T-helper 1 cell treated with Interleukin-12 subunit alpha and Interleukin-12 subunit beta and Interleukin-4 antibody, amounts not matched to agents 30 ng/mL and 1 ng/mL, for 36 hours (primary cell): ENCODE results near the gene ARL14EP. TPM values are rescaled to one million over a fixed set of nuclear protein-coding genes. Genes with fewer than 3 reads are reported as not detected.

Source experiments
- intact Hi-C: fragments of 100-400 bp; cut with micrococcal nuclease; formaldehyde crosslinking; loops from one replicate; pipeline ENCODE4 v1.15.1; 2024
- total RNA-seq: library from RNA; stranded (reverse); gene quantifications from 2 replicates; pipeline ENCODE4 v1.2.3, GENCODE V29; 2022

The ARL14EP gene
- total RNA-seq, 1 donor from 2014 or later, result 46.9 TPM

DNA sequence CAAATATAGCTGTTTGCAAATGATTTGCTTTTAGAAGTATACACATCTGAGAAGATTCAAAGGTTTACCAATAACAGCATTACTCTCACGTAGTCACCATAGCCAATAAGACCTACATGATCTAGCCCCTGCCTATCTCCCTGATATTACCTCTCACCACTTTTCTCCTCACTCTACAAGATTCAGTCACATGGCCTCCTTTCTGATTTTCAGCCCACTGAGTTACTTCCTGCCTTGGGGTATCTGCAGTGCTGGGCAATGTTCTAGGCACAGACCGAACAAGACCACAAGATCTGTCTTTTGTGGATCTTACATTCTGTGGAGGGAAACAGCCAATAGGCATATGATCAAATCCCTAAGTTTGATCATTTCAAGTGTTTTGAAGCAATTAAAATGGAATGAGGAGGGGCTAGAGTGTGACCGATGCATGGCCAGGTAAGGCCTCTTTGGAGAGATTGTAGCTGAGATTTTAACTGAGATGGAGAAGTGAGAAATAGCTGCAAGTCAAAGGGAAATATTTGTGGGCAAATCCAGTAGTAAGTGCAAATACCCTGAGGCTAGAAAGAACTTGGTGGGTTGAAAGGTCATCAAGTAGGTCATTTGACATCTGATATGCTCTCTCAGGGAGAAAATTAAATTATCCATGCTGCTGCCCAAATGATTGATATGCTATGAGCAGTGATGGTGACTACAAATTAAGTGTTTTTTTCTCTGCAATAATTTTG, 43.1 kb downstream of the ARL14EP start:
- intact Hi-C loops, result no loop called here

- intact Hi-C loops, result no loop called here
Observed at GRCh38 chr11:30368394-30368793, 45.5 kb downstream of the ARL14EP start.

DNA sequence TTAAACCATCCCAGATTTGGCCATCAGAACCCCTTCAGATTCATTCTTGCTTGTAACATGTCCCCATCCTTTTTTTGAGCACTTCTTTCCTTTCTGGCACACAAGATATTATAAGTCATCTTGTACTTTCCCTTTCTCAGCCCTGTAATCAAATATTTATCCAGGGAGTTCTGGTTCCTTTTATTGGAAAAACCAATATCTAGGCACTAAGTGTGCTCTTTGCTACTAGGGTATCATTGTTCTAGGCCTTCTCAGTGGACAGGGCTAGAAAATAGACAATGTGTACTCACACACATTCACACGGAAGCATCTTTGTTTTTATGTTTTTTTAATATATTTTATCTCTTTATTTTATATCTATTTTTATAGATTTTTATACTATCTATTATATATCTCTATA, 47.3 kb downstream of the ARL14EP start:
- intact Hi-C loops, result no loop called here

GRCh38 chr11:30377347-30377746, 54.4 kb downstream of the ARL14EP start:
- intact Hi-C loops, result no loop called here

DNA sequence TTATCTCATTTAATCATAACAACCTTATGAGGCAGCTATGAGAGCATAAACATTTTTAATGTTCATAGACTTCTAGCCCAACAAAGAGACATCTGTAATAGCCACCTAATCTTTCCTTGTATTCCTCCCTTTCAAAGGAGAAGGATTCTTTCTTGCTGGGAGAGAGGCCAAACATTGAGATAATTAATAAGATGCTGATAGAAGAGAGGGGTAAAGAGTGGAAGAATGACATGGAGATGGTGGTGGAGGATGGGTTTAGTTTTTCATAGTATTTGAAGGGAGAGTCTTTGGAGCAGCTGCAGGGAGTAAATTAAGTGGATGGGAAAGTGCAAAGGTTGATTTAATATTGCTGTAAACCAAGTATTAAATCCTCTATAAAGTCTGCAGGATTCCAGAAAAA, 57.9 kb downstream of the ARL14EP start:
- intact Hi-C loops, result no loop called here

DNA sequence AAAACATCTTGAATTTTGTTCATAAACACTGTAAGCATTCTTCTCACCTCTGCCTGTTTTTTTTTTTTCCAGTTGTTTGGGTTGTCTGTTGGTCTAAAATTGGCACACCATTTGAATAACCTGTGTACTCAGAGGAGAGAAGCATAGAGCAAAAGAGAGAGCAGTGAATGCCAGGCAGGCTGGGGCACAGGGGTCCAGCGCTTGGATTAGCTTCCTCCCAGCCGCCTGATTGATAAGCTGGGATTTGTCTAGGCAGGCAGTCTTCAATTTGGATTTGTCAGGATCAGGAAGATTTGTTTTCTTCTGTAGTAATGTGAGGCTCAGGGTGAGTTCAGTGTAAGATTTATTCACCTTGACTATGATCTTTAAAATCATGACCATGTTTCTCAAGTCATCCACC, 59.0 kb downstream of the ARL14EP start:
- intact Hi-C loops, result no loop called here

Other genes with a start within 250 kb of the ARL14EP start
- gene FSHB, start 92.1 kb upstream of the ARL14EP start, total RNA-seq, result not detected in 2 replicates